HG02588 (cell line): Measurements from ENCODE around the gene RASGEF1B.
"Not testable (repeated sequence)": the region's sequence is repeated elsewhere in the genome, so short reads cannot be mapped to it uniquely, and the experiment has no call there.

Experiments used
- ATAC-seq: cut with Tn5 transposase; IDR thresholded peaks from one replicate; pipeline ENCODE4 v1.9.1; 2021; ENCODE audit warnings: mild to moderate bottlenecking, moderate library complexity; ENCODE audit not compliant: unreplicated experiment

Gene RASGEF1B

GRCh38 chr4:81498551-81499099 lies 26.9 kb upstream of the RASGEF1B start:
- no peak for ATAC-seq

DNA sequence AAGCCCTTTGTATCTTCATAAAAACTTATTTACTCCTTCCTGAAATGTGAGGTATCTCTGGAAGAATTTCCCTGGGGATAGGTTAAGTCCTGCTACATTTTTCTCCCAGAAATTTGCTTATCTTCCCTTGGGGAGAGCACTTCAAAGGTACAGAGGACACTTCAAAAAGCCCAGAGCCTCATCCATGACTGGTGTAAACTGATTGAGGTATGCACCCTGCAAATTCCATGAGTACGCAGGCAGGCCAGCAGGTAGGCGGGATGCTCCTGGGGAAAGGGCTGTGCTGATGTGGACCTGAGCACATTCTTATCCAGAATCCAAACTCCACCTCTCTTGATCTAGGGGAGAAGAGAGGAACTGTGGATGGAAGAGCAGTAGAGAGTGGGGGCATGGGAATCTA lies 26.3 kb upstream of the RASGEF1B start:
- no peak for ATAC-seq

DNA sequence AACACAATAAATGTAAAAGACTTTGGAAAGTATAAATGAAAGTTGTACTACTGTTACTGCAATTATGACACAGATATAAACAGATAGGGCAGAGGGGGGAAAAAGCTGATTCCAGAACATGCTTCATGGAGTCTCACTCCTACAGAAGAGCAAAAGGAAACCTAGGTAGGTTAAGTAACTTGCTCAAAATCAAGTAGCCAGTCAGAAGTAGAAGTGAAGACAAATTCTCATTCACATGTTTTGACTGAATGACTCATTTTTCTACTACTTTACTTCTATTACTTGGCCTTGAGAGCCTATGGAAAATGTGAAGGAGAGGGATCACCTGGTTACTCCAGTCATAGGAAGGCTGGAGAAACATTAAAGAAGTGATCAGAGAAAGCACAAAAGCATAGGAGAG lies 23.6 kb upstream of the RASGEF1B start:
- no peak for ATAC-seq

GRCh38 chr4:81494031-81494431 lies 22.3 kb upstream of the RASGEF1B start:
- ATAC-seq = peak; percentile 83

DNA sequence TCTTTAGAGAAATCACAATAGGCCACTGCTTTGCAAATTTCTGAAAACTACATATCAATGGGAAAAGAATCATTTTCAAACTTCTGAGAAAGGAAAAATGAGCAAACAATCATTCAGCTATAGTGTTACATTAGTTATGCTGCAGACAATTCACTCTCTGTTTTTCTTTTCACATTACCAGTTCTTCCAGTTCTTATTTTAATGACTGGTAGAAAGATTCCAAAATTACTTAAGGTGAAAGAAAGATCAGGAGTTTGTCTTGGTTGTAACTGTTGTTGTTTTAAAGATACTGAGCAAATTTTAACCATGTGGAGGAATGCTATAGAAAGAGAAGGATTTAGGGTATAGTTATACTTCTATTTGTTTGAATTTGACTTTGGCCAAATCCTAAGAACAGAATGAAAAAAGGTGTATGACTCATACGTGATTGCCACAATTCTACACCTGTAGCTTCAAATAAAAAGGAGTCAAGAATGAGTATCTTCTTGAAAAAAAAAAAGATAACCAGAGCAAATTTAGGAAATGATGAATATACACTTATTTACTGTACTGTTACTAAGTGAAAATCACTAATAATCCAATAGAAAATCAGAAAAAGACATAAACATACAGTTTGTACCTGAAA lies 21.0 kb upstream of the RASGEF1B start:
- ATAC-seq = no peak

- no peak for ATAC-seq
Observed at GRCh38 chr4:81491943-81492342, 20.2 kb upstream of the RASGEF1B start.

DNA sequence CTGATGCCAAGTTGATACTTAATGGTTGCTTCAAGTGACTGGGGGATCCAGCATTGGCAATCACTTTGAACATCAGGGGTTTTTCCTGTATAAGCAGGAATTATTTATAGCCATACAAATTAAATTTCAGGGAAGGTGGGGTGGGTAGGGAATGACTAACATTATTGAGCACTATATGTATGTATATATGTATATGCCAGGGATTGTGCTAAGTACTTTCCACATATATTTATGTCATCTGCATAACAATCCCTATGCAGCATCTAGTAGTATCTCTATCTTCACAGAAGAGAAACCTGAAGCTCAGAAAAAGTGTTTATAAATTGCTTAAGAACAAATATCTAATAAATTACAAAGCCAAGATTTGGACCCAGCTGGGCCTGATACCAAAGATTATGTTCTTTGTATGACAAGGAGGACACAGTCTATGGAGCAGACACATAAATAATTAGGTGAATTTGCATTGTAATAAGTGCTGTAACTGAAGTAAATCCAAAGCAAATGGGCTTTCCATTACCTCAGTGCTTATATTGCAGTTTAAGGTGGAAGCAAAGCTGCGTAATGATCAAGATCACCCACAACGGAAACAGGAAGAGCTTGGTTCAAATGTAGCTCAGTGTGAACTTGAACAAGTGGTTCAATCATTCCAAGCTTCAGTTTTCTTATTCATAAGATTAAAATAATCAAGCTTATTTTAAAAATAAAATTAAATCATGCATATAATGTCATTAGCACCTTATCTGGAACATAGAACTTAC lies 18.9 kb upstream of the RASGEF1B start:
- no peak for ATAC-seq

- no peak for ATAC-seq
Observed at GRCh38 chr4:81486502-81486901, 14.8 kb upstream of the RASGEF1B start.

GRCh38 chr4:81485310-81485980 lies 13.7 kb upstream of the RASGEF1B start:
- ATAC-seq = no peak

DNA sequence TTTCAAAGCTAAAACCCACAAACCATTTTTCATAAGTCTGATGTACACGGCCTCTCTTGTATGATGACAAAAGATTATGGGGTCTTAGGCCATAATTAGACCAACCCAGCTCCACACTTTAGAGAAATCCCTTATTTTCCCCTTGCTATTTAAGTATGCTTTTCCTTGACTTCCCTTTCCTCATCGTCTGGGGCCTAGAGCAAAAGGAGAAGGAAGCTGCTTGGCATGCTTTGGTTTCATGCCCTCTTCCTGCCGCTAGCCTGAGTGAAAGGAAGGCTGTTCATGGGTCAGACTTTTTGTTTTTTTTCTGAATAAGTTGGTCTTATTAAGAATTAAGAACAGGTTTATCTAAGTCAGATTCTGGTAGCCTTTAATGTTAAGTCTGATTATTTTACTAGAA lies 10.6 kb upstream of the RASGEF1B start:
- ATAC-seq = no peak

DNA sequence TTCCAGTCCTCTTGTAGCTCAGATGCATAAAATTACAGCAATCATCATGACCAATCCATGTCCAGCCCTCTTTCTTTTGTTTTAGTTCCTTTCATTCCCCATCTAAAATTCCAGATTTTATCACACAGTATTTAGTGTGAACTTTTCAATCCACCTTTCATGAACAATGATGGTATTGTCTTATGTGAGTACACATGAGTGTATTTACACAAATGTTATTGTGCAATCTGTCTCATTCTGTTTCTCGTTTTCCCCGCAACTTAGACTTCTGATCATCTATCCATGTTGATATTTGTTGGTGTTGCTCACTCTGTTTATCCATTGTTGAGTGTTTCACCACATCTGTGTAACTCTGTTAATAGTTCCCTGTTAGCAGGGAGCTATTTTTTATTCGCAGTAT lies 9.4 kb upstream of the RASGEF1B start:
- ATAC-seq = no peak

- ATAC-seq = not testable (repeated sequence)
Observed at GRCh38 chr4:81479573-81479972, 7.9 kb upstream of the RASGEF1B start.

- not testable (repeated sequence) for ATAC-seq
Observed at GRCh38 chr4:81473331-81474265, 1.9 kb upstream of the RASGEF1B start.

GRCh38 chr4:81472281-81473182 lies 825 bp upstream of the RASGEF1B start:
- peak; percentile 49 for ATAC-seq

DNA sequence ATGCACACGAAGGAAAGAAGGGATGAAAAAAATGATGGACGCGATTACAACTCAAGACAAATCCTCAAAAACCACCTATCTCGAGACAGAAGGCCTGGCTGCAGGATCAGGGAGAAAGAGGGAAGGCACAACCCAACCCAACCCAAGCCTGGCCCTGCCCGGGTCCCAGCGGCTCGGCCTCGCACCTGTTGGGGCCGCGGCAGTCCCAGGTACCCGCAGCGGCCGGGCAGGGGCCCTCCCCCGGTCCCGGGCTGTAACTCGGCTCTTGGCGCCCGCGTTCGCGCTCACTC lies 464 bp downstream of the RASGEF1B start:
- ATAC-seq = no peak

DNA sequence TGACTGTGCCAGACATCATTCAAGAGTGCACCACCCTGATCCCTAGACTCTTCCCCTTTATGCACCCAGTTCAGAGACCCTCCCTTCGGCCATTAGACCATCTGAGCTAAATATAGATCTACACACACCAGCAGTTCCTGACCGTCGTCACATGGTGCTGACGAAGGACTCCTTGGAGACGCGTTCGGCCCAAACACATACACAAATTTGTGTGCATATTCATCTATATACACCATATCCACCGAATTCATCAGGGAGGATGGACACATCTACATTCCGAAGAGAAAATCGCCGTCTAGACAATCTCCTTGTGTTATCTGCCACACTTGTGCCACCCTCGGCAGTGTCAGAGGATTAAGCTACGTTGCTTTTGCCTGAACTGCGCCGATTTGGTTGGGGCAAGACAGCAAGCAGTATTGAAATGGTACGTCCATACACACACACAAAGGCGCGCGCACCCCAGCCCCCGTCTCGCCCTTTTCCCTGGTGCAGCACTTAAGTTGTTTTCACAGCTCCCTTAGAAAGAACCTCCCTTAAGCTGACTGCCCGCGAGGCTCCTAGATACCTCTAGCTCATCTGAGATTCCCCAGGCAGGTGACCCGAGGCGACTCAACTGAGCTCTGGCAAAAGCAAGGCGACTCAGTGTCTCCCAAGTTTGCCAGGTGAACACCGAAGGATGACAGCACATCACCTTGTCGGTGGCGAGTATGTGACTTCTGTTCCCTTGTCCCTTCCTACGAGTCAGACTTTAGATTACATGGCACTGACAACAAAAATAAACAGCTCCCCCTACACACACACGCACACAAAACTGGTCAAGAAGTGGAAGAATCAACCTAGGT lies 1.0 kb downstream of the RASGEF1B start:
- no peak for ATAC-seq

DNA sequence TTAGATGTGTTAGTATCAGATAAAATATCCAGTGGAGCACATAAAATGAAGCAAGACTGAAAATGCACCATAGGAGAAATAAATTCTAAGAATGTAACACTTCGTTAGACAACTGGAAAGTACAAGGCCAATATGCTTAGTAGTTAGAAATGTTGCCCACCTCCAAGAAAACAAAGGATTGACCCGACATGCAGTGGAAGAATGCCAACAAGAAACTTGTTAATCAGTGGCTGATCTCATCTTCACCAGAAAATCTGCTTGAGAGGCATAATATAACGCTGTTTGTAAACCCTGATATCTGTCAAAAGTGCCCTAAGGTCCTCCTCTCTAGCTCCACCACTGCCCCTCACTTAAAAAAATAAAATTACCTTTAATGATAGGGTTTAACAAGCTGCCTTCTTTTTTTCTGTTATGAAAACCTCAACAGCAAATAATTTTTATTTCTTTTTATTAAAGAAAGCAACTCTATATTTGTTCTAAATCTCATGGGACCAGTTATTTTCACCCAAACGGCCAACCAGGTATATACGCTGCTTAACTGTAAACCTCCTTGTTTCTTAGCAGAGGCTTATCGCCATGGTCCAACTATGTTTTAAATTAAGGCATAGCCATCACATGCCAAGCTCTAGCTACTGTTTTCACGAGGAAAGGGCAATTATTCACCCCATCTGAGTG lies 1.8 kb downstream of the RASGEF1B start:
- no peak for ATAC-seq

DNA sequence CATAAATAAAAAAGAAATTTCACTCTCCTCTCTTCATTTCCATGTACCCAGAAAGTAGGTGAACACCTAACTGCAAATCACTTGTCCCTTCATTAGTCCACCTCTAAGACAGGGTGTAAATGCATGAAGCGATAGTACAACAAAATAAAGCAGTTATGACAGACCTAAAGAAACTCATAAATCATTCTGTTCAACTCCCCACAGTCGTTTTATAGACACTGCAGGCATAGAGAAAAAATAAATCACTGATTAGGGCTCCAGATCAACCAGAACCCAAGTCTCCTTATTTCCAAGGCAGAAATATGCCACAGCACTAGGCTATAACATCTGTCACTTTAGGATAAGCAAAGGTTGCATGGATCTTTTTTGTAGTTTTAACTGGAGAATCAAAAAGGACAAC lies 3.0 kb downstream of the RASGEF1B start:
- ATAC-seq = no peak

- no peak for ATAC-seq
Observed at GRCh38 chr4:81467672-81467964, 4.1 kb downstream of the RASGEF1B start.
